SHP77 (cell line): ENCODE measurements around the gene MAP3K10.
"Not testable (repeated sequence)": the region's sequence is repeated elsewhere in the genome, so short reads cannot be mapped to it uniquely, and the experiment has no call there.

Experiments
- DNase-seq, 2 experiments: peaks; one replicate each; lab custom pipeline; 2025; lab: John Stamatoyannopoulos, UW

Gene MAP3K10

GRCh38 chr19:40190891-40191835, at the start of gene MAP3K10:
MAP3K10 (plus strand) TSS chr19:40191426; CDS start chr19:40192032, 606 bp downstream.
- DNase-seq: peak; percentile 67 to 84

GRCh38 chr19:40141551-40141950, 49.7 kb upstream of the MAP3K10 start:
- no peak for DNase-seq

GRCh38 chr19:40143612-40144011, 47.6 kb upstream of the MAP3K10 start:
- DNase-seq: no peak

GRCh38 chr19:40144151-40144550, 47.1 kb upstream of the MAP3K10 start:
- DNase-seq: no peak

- no peak for DNase-seq
These were observed 46.1 kb upstream of the MAP3K10 start for GRCh38 chr19:40144947-40145748.

GRCh38 chr19:40145749-40146029, 45.5 kb upstream of the MAP3K10 start:
- not testable (repeated sequence) for DNase-seq

GRCh38 chr19:40147338-40147692, 43.9 kb upstream of the MAP3K10 start:
- no peak for DNase-seq

GRCh38 chr19:40147693-40148347, 43.4 kb upstream of the MAP3K10 start:
- DNase-seq: no peak

- no peak for DNase-seq
These were observed 41.7 kb upstream of the MAP3K10 start for GRCh38 chr19:40149501-40149900.

GRCh38 chr19:40150170-40150569, 41.1 kb upstream of the MAP3K10 start:
- DNase-seq: no peak

- no peak for DNase-seq
These were observed 37.0 kb upstream of the MAP3K10 start for GRCh38 chr19:40154121-40154680.

GRCh38 chr19:40155749-40156265, 35.4 kb upstream of the MAP3K10 start:
- peak; percentile 38 to 46 for DNase-seq

- no peak for DNase-seq
These were observed 34.2 kb upstream of the MAP3K10 start for GRCh38 chr19:40157059-40157458.

GRCh38 chr19:40159744-40160143, 31.5 kb upstream of the MAP3K10 start:
- DNase-seq: no peak

GRCh38 chr19:40162104-40162503, 29.1 kb upstream of the MAP3K10 start:
- no peak for DNase-seq

- no peak for DNase-seq
These were observed 27.6 kb upstream of the MAP3K10 start for GRCh38 chr19:40163541-40164129.

GRCh38 chr19:40165362-40165937, 25.8 kb upstream of the MAP3K10 start:
- DNase-seq: peak; percentile 34 to 41

GRCh38 chr19:40169482-40170302, 21.5 kb upstream of the MAP3K10 start:
- not testable (repeated sequence) for DNase-seq

GRCh38 chr19:40170303-40170989, 20.8 kb upstream of the MAP3K10 start:
- DNase-seq: peak in 1 of 2 experiments; percentile 30

GRCh38 chr19:40171293-40171692, 19.9 kb upstream of the MAP3K10 start:
- DNase-seq: not testable (repeated sequence)
